Colonic mucosa (tissue), 4 donors: ENCODE data around the gene CDPF1. TPM values are rescaled to one million over a fixed set of nuclear protein-coding genes. Genes with fewer than 3 reads are reported as not detected.

Source experiments
- DNase-seq: peaks from one replicate; pipeline ENCODE4 v3.0.0-alpha.2; 2020
- H3K27ac ChIP-seq: fragments of 200-600 bp; one replicate; pipeline ENCODE4 v1.8.0; 2021
- H3K27me3 ChIP-seq: fragments of 200-600 bp; one replicate; pipeline ENCODE4 v1.8.0; 2021
- H3K36me3 ChIP-seq: fragments of 200-600 bp; one replicate; pipeline ENCODE4 v1.8.0; 2021
- H3K4me1 ChIP-seq: fragments of 200-600 bp; one replicate; pipeline ENCODE4 v1.8.0; 2021; ENCODE audit warnings: mild to moderate bottlenecking
- H3K4me3 ChIP-seq: fragments of 200-600 bp; one replicate; pipeline ENCODE4 v1.8.0; 2021
- H3K9ac ChIP-seq, 2 donors: one replicate each; pipeline ENCODE4 v1.7.0; 2013; ENCODE audit warnings: control low read depth in 2 of 2, low read depth in 2 of 2, low read length in 2 of 2
- H3K9me3 ChIP-seq: fragments of 200-600 bp; one replicate; pipeline ENCODE4 v1.8.0; 2021
- intact Hi-C: fragments of 100-400 bp; cut with DNase I; formaldehyde crosslinking; loops from one replicate; pipeline ENCODE4 v1.14.1; 2022
- total RNA-seq, 2 donors: library from RNA; stranded (reverse); fragmentation: NEBNext Ultra II Directional in 1 of 2; extraction: Animal tissue kit (Norgen Biotek cat#: 25700) in 1 of 2; gene quantifications; one replicate each; pipeline ENCODE4 v1.2.1, GENCODE V29; 2021
- TF ChIP-seq, protein P1 (sequence below): fragments of 200-600 bp; IDR thresholded peaks from one replicate; pipeline ENCODE4 v1.8.0; 2022; ENCODE audit warnings: antibody characterized with exemption, mild to moderate bottlenecking
- donor health status: healthy.
- donor health status: DM: no; HTN: no; CAD: no.
- donor health status: DM: no; HTN: no; CAD: no.

Gene CDPF1
- total RNA-seq, 2 donors from 2014 or later, result 5.8 to 11.2 TPM

DNA sequence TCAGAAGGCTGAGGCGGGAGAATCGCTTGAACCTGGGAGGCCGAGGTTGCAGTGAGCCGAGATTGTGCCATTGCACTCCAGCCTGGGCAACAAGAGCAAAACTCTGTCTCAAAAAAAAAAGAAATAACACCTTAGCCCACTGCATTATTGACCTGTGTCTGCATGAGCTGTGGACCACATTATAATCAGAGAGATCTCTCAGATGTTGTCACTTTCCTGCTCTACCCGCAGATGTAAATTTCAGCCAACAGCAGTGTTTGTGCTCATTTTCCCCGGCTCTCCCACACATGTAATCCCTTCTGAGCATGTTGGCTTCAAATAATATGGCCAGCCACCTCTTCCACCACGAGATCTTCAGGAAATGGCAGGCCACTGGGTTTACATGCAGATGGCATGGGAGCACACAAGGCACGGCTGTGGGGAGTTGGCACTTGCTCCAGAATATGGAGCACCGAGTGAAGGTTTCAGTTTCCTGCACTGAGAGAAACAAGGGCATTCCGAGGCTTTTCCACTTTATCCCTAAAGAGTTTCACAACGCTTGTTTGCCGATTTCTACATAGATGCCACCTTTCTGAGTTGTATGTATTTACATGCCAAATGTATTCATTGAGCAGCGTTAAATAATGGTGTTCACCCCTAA lies 19.7 kb downstream of the CDPF1 start:
- no peak for DNase-seq
- intact Hi-C loops, result no loop called here
- TF ChIP-seq, protein P1, sequence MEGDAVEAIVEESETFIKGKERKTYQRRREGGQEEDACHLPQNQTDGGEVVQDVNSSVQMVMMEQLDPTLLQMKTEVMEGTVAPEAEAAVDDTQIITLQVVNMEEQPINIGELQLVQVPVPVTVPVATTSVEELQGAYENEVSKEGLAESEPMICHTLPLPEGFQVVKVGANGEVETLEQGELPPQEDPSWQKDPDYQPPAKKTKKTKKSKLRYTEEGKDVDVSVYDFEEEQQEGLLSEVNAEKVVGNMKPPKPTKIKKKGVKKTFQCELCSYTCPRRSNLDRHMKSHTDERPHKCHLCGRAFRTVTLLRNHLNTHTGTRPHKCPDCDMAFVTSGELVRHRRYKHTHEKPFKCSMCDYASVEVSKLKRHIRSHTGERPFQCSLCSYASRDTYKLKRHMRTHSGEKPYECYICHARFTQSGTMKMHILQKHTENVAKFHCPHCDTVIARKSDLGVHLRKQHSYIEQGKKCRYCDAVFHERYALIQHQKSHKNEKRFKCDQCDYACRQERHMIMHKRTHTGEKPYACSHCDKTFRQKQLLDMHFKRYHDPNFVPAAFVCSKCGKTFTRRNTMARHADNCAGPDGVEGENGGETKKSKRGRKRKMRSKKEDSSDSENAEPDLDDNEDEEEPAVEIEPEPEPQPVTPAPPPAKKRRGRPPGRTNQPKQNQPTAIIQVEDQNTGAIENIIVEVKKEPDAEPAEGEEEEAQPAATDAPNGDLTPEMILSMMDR, result no peak
- Histone ChIP-seq H3K27me3 (no peaks in the 10 kb centered on the region), H3K4me3 (no peak overlapping the region), H3K9ac (no peak overlapping the region), H3K4me1 (no peaks in the 10 kb centered on the region), H3K36me3 (no peaks in the 10 kb centered on the region), H3K27ac (no peak overlapping the region), H3K9me3 (no peaks in the 10 kb centered on the region)

GRCh38 chr22:46229701-46230100 lies 20.4 kb downstream of the CDPF1 start:
- H3K9me3 ChIP-seq, result no peaks in the 10 kb centered on the region
- no peaks in the 10 kb centered on the region for H3K27me3 ChIP-seq
- no peak overlapping the region for H3K4me3 ChIP-seq
- no peak overlapping the region for H3K27ac ChIP-seq
- TF ChIP-seq, protein P1, result no peak
- intact Hi-C loops, result no loop called here
- no peak overlapping the region for H3K9ac ChIP-seq
- H3K36me3 ChIP-seq, result no peaks in the 10 kb centered on the region
- H3K4me1 ChIP-seq, result no peaks in the 10 kb centered on the region
- DNase-seq, result no peak

DNA sequence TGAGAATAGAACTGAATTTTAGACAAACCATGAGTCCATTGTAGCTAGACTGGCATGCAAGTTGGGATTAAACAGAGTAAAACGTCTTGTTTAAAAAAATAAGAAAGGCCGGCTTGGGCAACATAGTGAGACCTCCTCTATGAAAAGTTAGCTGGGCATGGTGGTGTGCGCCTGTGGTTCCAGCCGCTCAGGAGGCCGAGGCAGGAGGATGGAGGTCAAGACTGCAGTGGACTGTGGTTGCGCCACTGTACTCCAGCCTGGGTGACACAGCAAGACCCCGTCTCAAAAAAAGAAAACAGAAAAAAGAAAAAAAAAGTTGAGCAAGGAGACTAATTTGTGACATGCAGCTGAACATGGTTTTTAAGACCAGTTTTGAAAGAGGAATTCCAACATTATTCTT lies 23.5 kb downstream of the CDPF1 start:
- peaks cover 7% of the 10 kb centered on the region for H3K36me3 ChIP-seq

DNA sequence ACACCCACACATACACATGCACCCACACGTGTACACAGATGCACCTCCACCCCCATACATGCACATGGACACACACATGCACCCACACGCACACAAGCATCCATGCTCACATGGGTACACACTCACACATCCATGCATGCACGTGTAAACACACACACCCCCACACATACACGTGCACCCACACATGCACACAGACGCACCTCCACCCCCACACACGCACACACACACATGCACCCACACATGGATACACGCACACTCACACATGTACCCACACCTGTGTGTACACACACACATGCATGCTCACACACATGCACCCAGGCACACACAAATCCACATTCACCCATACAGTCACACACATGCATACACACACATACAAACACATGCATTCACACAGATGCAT lies 24.5 kb downstream of the CDPF1 start:
- H3K4me1 ChIP-seq, result no peaks in the 10 kb centered on the region
- peaks cover 15% of the 10 kb centered on the region for H3K36me3 ChIP-seq

More for the DNA sequence above, 23.5 kb downstream of the CDPF1 start:
- Histone ChIP-seq H3K27ac (no peak overlapping the region), H3K9ac (no peak overlapping the region), H3K9me3 (no peaks in the 10 kb centered on the region), H3K4me1 (no peaks in the 10 kb centered on the region), H3K27me3 (no peaks in the 10 kb centered on the region), H3K4me3 (no peak overlapping the region)
- TF ChIP-seq, protein P1, result no peak
- intact Hi-C loops, result no loop called here
- DNase-seq, result no peak

DNA sequence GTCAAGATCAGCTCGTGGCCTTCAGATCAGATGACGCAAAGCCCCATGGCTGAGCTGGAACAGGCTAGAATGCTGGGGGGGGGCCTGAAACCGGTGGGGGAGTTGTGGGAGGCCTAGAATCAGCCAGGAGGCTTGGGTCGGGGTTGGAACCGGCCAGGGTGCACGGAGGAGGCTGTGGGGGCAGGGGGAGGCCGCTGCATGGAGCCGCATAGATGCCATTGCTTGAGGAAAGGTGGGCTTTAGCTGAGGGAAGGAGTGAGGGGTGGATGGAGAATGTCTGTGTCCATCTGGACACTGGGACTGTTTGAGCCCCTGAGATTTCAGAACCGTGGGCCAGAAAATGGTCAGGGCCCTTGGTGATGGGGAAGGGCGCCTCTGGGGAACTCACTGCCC lies 25.2 kb downstream of the CDPF1 start:
- intact Hi-C loops, result no loop called here
- Histone ChIP-seq H3K9ac (no peak overlapping the region), H3K27me3 (no peaks in the 10 kb centered on the region), H3K4me3 (no peak overlapping the region), H3K36me3 (peaks cover 22% of the 10 kb centered on the region), H3K4me1 (no peaks in the 10 kb centered on the region), H3K27ac (no peak overlapping the region), H3K9me3 (no peaks in the 10 kb centered on the region)
- TF ChIP-seq, protein P1, result no peak
- DNase-seq, result no peak

More for the DNA sequence above, 24.5 kb downstream of the CDPF1 start:
- no peak overlapping the region for H3K4me3 ChIP-seq
- H3K9ac ChIP-seq, result no peak overlapping the region
- DNase-seq, result no peak
- H3K9me3 ChIP-seq, result no peaks in the 10 kb centered on the region
- H3K27me3 ChIP-seq, result no peaks in the 10 kb centered on the region
- intact Hi-C loops, result no loop called here
- TF ChIP-seq, protein P1, result no peak
- no peak overlapping the region for H3K27ac ChIP-seq
